Measurements from ENCODE around the gene CD244.

Gene CD244

DNA sequence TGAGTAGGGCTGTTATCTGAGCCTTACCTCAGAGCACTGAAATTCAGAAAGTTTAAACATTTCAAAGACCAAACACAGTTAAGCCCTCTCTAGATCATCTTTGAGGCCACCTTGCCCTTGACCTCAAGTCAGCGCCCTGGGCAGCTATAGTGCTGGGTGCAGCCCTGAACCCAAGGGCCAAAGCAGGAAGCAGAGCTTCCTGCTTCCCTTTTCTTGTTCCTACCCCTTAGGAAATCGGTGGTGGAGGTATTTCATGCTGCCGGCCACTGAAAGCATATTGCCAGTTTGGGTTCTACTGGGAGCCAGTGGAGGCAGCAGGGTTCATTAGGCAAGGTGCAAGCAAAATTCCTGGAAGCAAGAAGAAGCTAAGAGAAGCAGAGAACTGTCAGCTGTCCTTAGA, 26.1 kb downstream of the CD244 start:
- no peak for DNase-seq (ENCODE audit: low read depth)

DNA sequence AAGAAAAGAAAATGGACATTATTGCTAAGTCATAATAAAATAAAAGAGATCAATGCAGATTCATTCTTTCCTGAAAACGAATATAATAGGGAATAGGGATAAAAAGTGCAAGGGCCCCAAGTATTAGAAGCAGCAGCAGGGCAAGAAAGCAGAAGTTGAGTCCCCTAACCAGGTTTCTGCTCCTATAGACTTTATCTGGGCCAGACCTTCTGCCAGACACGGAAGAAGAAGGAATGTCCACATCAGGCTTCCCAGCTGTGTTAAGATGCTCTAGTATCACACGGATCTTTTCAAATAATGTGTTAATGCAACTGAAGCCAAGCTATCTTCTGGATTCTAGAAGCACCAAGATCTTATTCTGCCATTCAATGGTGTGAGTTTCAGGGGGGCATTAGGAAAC, 26.9 kb downstream of the CD244 start:
- DNase-seq (ENCODE audit: low read depth) = no peak
- no peak overlapping the region for H3K4me3 ChIP-seq (ENCODE audit: low read length)
- TF ChIP-seq, protein P1, sequence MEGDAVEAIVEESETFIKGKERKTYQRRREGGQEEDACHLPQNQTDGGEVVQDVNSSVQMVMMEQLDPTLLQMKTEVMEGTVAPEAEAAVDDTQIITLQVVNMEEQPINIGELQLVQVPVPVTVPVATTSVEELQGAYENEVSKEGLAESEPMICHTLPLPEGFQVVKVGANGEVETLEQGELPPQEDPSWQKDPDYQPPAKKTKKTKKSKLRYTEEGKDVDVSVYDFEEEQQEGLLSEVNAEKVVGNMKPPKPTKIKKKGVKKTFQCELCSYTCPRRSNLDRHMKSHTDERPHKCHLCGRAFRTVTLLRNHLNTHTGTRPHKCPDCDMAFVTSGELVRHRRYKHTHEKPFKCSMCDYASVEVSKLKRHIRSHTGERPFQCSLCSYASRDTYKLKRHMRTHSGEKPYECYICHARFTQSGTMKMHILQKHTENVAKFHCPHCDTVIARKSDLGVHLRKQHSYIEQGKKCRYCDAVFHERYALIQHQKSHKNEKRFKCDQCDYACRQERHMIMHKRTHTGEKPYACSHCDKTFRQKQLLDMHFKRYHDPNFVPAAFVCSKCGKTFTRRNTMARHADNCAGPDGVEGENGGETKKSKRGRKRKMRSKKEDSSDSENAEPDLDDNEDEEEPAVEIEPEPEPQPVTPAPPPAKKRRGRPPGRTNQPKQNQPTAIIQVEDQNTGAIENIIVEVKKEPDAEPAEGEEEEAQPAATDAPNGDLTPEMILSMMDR (conservative IDR thresholded peaks at IDR 0.05; ENCODE audit: low read depth, low read length) = no peak

More for the DNA sequence above, 26.1 kb downstream of the CD244 start:
- H3K4me3 ChIP-seq (ENCODE audit: low read length) = no peak overlapping the region
- TF ChIP-seq, protein P1 (conservative IDR thresholded peaks at IDR 0.05; ENCODE audit: low read depth, low read length) = no peak

DNA sequence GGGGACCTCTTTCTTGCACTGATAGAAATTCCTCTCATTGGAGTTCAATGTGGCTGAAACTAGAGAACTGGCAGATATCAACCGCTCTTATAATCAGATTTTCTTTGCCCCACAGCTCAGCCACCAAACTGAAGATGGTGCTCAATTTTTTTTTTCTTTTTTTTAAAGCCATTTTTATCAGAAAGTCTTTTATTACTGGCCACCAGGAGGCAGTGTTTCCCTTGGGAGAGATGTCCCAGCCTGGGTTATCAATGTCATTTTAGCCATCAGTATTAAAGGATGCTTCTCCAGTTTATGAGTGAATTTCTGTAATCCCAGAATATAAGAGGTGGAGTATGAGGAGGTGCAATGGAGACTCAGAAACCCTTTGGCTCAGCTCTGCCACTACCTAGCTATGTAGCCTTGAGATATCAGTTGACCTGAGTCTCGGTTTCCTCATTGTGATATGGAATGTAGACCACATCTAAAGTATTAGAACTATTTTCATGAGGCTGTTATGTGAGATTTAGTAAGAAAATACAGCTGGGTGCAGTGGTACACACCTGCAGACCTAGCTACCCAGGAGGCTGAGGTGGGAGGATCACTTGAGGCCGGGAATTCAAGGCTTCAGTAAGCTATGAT, 27.6 kb downstream of the CD244 start:
- DNase-seq (ENCODE audit: low read depth) = no peak
- no peak overlapping the region for H3K4me3 ChIP-seq (ENCODE audit: low read length)
- TF ChIP-seq, protein P1 (conservative IDR thresholded peaks at IDR 0.05; ENCODE audit: low read depth, low read length) = peak; percentile 70

DNA sequence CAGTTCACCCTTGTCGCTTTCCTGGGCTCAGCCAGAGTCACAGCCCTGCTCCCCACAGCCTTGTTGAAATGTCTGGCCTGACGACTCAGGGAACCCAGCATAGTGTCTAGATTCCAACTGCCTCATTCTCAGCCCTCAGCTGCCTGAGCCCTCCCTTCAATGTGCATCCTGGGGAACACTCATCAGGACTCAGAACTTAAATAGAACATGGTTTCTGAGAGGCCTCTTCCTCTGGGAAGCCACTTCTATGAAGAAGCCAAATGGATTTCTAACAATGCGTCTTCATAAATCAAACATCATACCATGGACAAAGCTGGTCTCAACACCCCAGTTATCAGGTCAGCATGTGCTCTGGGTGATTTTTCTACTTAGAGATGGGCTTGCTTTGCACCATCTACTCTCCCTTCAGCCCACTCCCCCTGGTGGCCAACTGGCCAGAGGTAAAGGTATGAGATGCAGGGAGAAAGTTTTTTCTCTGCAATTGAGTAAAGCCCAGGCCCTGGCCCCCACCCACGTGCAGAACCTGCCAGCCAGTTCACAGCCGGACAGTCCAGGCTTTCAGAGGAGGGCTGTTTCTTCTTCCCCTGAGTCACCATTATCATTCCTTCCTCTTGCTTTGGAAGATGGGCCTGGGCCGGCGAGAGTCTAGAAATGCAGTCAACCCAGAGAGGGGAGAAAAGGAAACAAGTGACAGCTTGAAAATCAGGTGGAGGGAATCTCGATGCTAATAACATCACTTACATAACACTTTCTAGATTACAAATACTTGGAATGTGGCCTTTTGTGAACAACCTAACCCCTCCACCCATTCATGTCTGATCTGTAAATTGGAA, 32.1 kb downstream of the CD244 start:
- TF ChIP-seq, protein P1 (conservative IDR thresholded peaks at IDR 0.05; ENCODE audit: low read depth, low read length) = peak; percentile 93
- peak; percentile 17 for DNase-seq (ENCODE audit: low read depth)
- H3K4me3 ChIP-seq (ENCODE audit: low read length) = no peak overlapping the region

DNA sequence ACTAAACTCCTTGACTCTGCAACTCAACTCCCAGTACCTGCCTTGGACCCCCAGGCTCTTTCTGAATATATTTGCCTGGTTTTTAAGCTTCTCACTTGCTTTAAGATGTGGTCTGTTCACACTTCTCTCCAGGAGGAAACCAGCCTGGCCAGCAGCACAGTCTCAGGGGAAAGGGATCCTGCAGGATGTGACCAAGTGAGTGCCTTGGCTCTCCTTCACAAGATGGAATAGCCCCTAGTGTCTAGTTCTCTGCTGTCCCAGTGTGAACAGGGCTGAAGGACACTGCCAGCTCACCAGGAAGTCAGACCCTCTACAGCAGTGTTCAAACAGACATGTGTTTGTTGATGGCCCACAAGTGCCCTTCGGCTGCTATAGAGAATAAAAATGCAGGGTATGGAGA, 32.9 kb downstream of the CD244 start:
- DNase-seq (ENCODE audit: low read depth) = no peak
- no peak overlapping the region for H3K4me3 ChIP-seq (ENCODE audit: low read length)
- TF ChIP-seq, protein P1 (conservative IDR thresholded peaks at IDR 0.05; ENCODE audit: low read depth, low read length) = no peak

DNA sequence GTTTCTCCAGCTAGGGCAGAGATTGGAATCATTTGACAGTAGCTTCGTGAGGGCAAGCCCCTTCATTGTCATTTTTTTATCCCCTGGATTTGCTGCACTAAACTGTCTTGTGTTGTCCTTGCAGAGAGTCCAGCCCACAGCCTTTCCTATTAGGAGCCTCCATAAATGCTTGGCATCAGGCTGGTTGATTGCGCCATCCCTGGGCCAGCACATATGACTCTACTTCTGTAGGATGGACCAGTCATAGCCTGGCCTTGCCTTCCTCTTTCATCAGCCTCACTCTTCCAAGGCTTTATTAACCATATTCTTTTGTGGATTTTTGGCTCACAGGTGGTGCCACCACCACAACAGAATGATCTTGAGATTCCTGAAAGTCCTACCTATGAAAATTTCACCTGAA, 35.3 kb downstream of the CD244 start:
- TF ChIP-seq, protein P1 (conservative IDR thresholded peaks at IDR 0.05; ENCODE audit: low read depth, low read length) = no peak
- H3K4me3 ChIP-seq (ENCODE audit: low read length) = no peak overlapping the region
- DNase-seq (ENCODE audit: low read depth) = no peak

DNA sequence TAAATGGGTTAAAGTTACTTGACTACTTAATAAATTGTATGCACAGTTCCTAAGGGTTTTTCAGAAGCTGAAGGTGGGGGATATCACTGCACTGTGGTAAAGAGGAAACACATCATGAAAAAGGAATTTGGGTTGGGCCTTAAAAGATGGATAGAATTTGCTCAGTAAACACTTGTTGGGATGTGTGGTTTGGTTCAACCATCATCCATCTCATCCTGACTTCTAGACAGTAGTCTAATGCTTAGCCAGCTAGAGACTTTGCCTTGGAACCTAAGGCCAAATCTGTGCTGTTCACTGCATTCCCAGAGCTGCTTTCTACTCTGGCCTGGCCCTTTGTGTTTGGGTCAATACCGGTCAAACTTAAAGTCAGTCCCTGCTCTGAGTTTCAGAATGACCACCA, 36.1 kb downstream of the CD244 start:
- TF ChIP-seq, protein P1 (conservative IDR thresholded peaks at IDR 0.05; ENCODE audit: low read depth, low read length) = no peak
- DNase-seq (ENCODE audit: low read depth) = no peak
- no peak overlapping the region for H3K4me3 ChIP-seq (ENCODE audit: low read length)

All from retinal pigment epithelial cell (primary cell).